Measurements from ENCODE around the gene TMEM255B.

The TMEM255B gene

GRCh38 chr13:113853518-113854237 is 94.7 kb downstream of the TMEM255B start:
- H3K4me3 Mint-ChIP-seq: peak overlapping the region in 1 of 3 experiments; percentile 42
- H3K9me3 Mint-ChIP-seq: no peaks in the 10 kb centered on the region
- H3K4me1 Mint-ChIP-seq: peaks cover 20% of the 10 kb centered on the region
- peak overlapping the region; percentile 46 to 82 (median 62) for H3K27ac Mint-ChIP-seq
- TF ChIP-seq CTCF (IDR thresholded peaks at IDR 0.05; ENCODE audit: unreplicated experiment in 3 of 3): no peak
- H3K36me3 Mint-ChIP-seq (ENCODE audit: low read depth): no peaks in the 10 kb centered on the region
- peaks cover 15% of the 10 kb centered on the region for H3K27me3 Mint-ChIP-seq (ENCODE audit: low read depth)

DNA sequence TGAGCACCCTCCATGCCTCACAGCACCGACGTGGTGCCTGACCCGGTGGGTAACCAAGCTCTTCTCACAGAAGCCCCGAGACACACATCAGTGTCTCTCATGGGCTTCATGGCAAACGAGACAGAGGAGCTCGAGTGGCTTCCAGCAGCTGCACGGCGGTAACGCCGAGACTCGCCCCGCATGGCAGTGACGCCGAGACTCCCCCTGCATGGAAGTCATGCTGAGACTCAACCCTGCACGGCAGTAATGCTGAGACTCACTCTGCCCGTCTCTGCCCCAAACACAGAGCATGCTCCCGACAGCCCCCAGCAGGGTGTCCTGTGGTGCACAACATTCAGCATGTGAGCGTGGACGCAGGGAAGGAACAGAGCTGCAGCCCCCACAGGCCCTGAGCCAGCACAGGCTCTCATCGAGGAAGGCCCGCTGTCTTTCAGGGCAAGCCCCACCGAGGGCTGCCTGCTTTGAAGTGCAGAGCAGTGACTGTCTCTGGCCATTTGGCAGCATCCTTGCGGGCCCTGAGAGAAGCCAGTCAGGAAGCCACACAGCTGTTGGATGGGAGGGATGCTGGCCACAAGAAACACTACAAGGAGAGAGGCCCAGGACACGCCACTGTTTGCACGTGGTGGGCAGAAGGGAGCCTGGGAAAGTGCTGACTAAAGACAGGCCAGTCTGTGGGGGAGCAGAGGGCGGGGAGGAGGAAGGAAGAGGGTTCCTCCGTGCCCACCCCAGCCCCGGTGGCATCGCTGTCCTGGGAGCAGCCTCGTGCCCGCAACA is 95.4 kb downstream of the TMEM255B start:
- peak overlapping the region; percentile 36 to 74 (median 56) for H3K27ac Mint-ChIP-seq
- H3K4me1 Mint-ChIP-seq: peaks cover 22% of the 10 kb centered on the region
- no peaks in the 10 kb centered on the region for H3K9me3 Mint-ChIP-seq
- H3K4me3 Mint-ChIP-seq: no peak overlapping the region
- peaks cover 19% of the 10 kb centered on the region for H3K27me3 Mint-ChIP-seq (ENCODE audit: low read depth)
- TF ChIP-seq CTCF (IDR thresholded peaks at IDR 0.05; ENCODE audit: unreplicated experiment in 3 of 3): no peak
- H3K36me3 Mint-ChIP-seq (ENCODE audit: low read depth): no peaks in the 10 kb centered on the region

DNA sequence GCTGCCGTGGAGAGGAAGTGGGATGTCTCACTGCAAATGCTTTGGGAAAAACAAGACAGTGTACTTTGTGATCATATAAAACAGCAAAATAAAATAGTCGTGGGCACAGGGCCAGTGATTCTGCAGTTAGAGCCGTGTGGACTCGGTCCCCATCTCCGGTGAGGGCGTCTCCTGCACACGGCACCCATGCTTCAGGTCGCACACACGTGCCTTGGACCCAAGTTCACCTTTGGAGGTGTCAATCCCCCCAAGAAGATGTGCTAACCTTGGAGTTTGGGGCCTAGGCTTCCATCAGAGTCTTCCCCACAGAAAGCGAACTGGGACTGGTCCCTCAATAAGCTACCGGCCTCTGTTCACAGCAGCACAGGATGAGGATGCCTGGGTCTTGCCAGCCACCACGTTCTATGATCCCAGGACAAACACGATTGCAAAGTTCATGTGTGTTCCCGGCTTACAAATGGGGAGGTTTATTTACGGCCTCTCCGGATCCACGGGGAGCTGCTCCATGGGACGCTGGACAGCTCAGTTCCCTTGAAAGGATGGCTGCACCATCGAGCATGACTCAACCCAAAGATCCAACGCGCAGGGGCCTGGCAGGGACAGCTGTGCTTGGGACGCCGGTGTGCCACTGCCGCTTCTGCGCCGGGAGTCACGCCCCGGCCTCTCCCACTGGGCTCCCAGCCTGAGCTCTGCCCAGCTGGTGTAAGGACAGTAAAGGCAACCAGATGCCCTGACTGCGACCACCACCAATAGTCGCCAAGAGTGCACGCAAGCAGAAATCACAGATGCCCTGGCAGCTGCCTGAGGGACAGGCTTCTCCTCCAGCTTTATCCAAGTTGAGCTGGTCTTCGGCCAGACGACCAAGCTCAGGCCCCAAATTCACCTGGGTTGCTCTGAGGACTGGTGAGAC is 96.2 kb downstream of the TMEM255B start:
- H3K27me3 Mint-ChIP-seq (ENCODE audit: low read depth): peaks cover 21% of the 10 kb centered on the region
- peaks cover 31% of the 10 kb centered on the region for H3K4me1 Mint-ChIP-seq
- no peaks in the 10 kb centered on the region for H3K9me3 Mint-ChIP-seq
- TF ChIP-seq CTCF (IDR thresholded peaks at IDR 0.05; ENCODE audit: unreplicated experiment in 3 of 3): no peak
- no peak overlapping the region for H3K4me3 Mint-ChIP-seq
- no peaks in the 10 kb centered on the region for H3K36me3 Mint-ChIP-seq (ENCODE audit: low read depth)
- H3K27ac Mint-ChIP-seq: peak overlapping the region in 2 of 3 experiments; percentile 36 to 74

GRCh38 chr13:113855931-113856715 is 97.1 kb downstream of the TMEM255B start:
- Mint-ChIP-seq H3K9me3 (no peaks in the 10 kb centered on the region), H3K4me1 (peaks cover 38% of the 10 kb centered on the region), H3K27ac (peak overlapping the region in 1 of 3 experiments; percentile 9), H3K27me3 (ENCODE audit: low read depth) (peaks cover 27% of the 10 kb centered on the region), H3K4me3 (no peak overlapping the region), H3K36me3 (ENCODE audit: low read depth) (no peaks in the 10 kb centered on the region)
- TF ChIP-seq CTCF (IDR thresholded peaks at IDR 0.05; ENCODE audit: unreplicated experiment in 3 of 3): no peak

DNA sequence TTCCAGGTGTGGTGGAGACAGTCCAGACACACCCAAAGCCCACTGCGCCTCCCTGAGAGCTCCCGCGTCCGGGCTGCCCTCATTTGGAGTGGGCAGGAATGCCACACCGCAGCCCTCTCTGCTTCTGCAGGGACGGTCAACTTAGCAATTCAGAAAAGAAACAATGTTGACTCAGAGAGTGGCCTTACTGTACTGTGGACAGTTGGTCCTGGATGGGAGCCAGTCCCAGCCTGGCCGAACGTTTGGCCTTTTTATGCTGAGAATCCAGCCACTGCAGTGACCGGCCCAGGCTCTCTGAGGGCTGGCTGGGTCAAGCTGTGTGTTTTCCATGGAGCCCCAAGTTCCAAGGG is 97.7 kb downstream of the TMEM255B start:
- peaks cover 33% of the 10 kb centered on the region for H3K27me3 Mint-ChIP-seq (ENCODE audit: low read depth)
- peaks cover 43% of the 10 kb centered on the region for H3K4me1 Mint-ChIP-seq
- peak overlapping the region in 2 of 3 experiments; percentile 9 to 73 for H3K27ac Mint-ChIP-seq
- peak overlapping the region in 1 of 3 experiments; percentile 23 for H3K4me3 Mint-ChIP-seq
- H3K36me3 Mint-ChIP-seq (ENCODE audit: low read depth): no peaks in the 10 kb centered on the region
- TF ChIP-seq CTCF (IDR thresholded peaks at IDR 0.05; ENCODE audit: unreplicated experiment in 3 of 3): no peak
- no peaks in the 10 kb centered on the region for H3K9me3 Mint-ChIP-seq

Data from nephron (organoid).